Measurements from ENCODE around the gene MED1.

DNA sequence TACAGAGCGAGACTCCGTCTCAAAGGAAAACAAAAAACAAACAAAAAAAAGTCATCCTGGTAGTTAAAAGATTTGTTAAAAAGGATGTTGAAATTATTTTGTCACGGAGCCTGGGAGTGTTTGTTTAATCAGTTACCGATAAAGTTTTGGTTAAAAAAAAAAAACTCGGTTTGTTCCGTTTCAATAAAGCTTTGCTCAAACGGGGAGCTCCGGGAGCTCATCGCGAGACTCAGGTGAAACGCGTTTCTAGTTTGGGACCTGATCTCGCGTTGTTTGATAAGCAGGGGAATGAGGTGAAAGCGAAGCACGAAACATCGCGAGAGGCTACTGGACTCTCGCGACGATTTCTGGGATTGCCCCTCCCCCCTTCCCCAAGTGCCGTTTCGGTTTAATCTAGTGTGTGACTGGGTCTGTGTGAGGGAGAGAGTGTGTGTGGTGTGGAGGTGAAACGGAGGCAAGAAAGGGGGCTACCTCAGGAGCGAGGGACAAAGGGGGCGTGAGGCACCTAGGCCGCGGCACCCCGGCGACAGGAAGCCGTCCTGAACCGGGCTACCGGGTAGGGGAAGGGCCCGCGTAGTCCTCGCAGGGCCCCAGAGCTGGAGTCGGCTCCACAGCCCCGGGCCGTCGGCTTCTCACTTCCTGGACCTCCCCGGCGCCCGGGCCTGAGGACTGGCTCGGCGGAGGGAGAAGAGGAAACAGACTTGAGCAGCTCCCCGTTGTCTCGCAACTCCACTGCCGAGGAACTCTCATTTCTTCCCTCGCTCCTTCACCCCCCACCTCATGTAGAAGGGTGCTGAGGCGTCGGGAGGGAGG lies 10.3 kb upstream of the MED1 start, which contains the start of gene CDK12:
- TF ChIP-seq, protein P1, sequence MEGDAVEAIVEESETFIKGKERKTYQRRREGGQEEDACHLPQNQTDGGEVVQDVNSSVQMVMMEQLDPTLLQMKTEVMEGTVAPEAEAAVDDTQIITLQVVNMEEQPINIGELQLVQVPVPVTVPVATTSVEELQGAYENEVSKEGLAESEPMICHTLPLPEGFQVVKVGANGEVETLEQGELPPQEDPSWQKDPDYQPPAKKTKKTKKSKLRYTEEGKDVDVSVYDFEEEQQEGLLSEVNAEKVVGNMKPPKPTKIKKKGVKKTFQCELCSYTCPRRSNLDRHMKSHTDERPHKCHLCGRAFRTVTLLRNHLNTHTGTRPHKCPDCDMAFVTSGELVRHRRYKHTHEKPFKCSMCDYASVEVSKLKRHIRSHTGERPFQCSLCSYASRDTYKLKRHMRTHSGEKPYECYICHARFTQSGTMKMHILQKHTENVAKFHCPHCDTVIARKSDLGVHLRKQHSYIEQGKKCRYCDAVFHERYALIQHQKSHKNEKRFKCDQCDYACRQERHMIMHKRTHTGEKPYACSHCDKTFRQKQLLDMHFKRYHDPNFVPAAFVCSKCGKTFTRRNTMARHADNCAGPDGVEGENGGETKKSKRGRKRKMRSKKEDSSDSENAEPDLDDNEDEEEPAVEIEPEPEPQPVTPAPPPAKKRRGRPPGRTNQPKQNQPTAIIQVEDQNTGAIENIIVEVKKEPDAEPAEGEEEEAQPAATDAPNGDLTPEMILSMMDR (IDR thresholded peaks at IDR 0.05) = no peak
- peak; percentile 98 for TF ChIP-seq POLR2A (IDR thresholded peaks at IDR 0.05)
- peak; percentile 95 to 97 (median 96) for TF ChIP-seq POLR2AphosphoS5 (IDR thresholded peaks at IDR 0.05)
- TF ChIP-seq EP300 (IDR thresholded peaks at IDR 0.05; ENCODE audit: low read depth) = no peak

Data from transverse colon (tissue), 4 donors.